Measurements from ENCODE around the gene GRIN2A. TPM values are rescaled to one million over a fixed set of nuclear protein-coding genes. Genes with fewer than 3 reads are reported as not detected.

Gene GRIN2A
- total and polyA plus RNA-seq, 2 donors (not counting 3 experiments of a cell fraction or from before 2014, with no cell fraction given), result not detected

GRCh38 chr16:9821970-9822369, 360.3 kb downstream of the GRIN2A start:
- H3K4me1 ChIP-seq (ENCODE audit: control insufficient read depth, extremely low read depth, insufficient read depth, low read length), result no peaks in the 10 kb centered on the region
- dilution Hi-C loops (cut with MboI; ENCODE audit: extremely low pct_ligation_motif_present, low sequenced_read_pairs) (no loop called here), intact Hi-C loops (cut with micrococcal nuclease) (no loop called here)
- no peak overlapping the region for H3K9ac ChIP-seq (replicated peaks; ENCODE audit: extremely low read depth, insufficient read depth, low read length)
- no peak overlapping the region for H3K4me2 ChIP-seq (ENCODE audit: insufficient read depth, low read length)
- POLR2A ChIA-PET, result no interaction called here
- FAIRE-seq (no peak), DNase-seq (ENCODE audit: low read depth, low spot score) (no peak)
- BruUV-seq (replicated peaks), result no TSS peak
- no peaks in the 10 kb centered on the region for H3K79me2 ChIP-seq (ENCODE audit: control insufficient read depth, insufficient read depth, low read length)
- peaks cover 0 to 2% of the 10 kb centered on the region in 2 experiments for H3K27me3 ChIP-seq (ENCODE audit: control insufficient read depth in 2 of 2, insufficient read depth in 2 of 2, low read length in 2 of 2)
- no peaks in the 10 kb centered on the region for H3K36me3 ChIP-seq (ENCODE audit: control insufficient read depth in 2 of 2, extremely low read depth in 1 of 2, insufficient read depth in 2 of 2, low read length in 2 of 2)
- no peak overlapping the region for H2AFZ ChIP-seq (ENCODE audit: low read depth, low read length)
- H3K9me3 ChIP-seq (replicated peaks; ENCODE audit: control insufficient read depth, insufficient read depth, low read length), result no peaks in the 10 kb centered on the region
- H3K27ac ChIP-seq (ENCODE audit: insufficient read depth, low read depth, low read length), result no peak overlapping the region
- H3K9me1 ChIP-seq (replicated peaks; ENCODE audit: control insufficient read depth, extremely low read depth, insufficient read depth, low read length), result no peaks in the 10 kb centered on the region
- TF ChIP-seq MAX (IDR thresholded peaks at IDR 0.05; ENCODE audit: insufficient read depth, insufficient read length) (no peak), GATA2 (IDR thresholded peaks at IDR 0.05; ENCODE audit: insufficient read depth, insufficient read length, low read depth, low read length) (no peak), MYC (IDR thresholded peaks at IDR 0.05; ENCODE audit: low read depth, low read length) (no peak), FOS (IDR thresholded peaks at IDR 0.05; ENCODE audit: borderline replicate concordance, insufficient read depth, low read length) (no peak), JUN (IDR thresholded peaks at IDR 0.05; ENCODE audit: borderline replicate concordance, insufficient read depth, insufficient read length, low read depth) (no peak), POLR2A (IDR thresholded peaks at IDR 0.05; ENCODE audit: low read depth, low read length) (no peak), EZH2 (IDR thresholded peaks at IDR 0.05; ENCODE audit: borderline replicate concordance, low read depth, low read length, severe bottlenecking) (no peak), POLR2AphosphoS5 (IDR thresholded peaks at IDR 0.05; ENCODE audit: insufficient read depth, low read depth, low read length) (no peak)
- TF ChIP-seq, protein P1, sequence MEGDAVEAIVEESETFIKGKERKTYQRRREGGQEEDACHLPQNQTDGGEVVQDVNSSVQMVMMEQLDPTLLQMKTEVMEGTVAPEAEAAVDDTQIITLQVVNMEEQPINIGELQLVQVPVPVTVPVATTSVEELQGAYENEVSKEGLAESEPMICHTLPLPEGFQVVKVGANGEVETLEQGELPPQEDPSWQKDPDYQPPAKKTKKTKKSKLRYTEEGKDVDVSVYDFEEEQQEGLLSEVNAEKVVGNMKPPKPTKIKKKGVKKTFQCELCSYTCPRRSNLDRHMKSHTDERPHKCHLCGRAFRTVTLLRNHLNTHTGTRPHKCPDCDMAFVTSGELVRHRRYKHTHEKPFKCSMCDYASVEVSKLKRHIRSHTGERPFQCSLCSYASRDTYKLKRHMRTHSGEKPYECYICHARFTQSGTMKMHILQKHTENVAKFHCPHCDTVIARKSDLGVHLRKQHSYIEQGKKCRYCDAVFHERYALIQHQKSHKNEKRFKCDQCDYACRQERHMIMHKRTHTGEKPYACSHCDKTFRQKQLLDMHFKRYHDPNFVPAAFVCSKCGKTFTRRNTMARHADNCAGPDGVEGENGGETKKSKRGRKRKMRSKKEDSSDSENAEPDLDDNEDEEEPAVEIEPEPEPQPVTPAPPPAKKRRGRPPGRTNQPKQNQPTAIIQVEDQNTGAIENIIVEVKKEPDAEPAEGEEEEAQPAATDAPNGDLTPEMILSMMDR (IDR thresholded peaks at IDR 0.05; ENCODE audit: extremely low read depth in 1 of 2, insufficient read depth in 1 of 2, low read depth in 1 of 2, low read length in 2 of 2), result no peak
- no peak overlapping the region for H3K4me3 ChIP-seq (replicated peaks in 1 of 3; ENCODE audit: insufficient read depth in 1 of 3, low read depth in 1 of 3, low read length in 3 of 3)
- H4K20me1 ChIP-seq (replicated peaks; ENCODE audit: control insufficient read depth, extremely low read depth, insufficient read depth, low read length), result no peaks in the 10 kb centered on the region
- CTCF ChIA-PET, result no interaction called here
